ENCODE measurements around the gene MYADML2. TPM values are rescaled to one million over a fixed set of nuclear protein-coding genes. Genes with fewer than 3 reads are reported as not detected.
A peak's percentile ranks its signal among the peaks of the same experiment; 100 is the strongest.
"Not testable (repeated sequence)": the region's sequence is repeated elsewhere in the genome, so short reads cannot be mapped to it uniquely, and the experiment has no call there.

The MYADML2 gene
- total and polyA plus RNA-seq, 4 donors, result 0.44 to 2.9 (median 2.1) TPM

DNA sequence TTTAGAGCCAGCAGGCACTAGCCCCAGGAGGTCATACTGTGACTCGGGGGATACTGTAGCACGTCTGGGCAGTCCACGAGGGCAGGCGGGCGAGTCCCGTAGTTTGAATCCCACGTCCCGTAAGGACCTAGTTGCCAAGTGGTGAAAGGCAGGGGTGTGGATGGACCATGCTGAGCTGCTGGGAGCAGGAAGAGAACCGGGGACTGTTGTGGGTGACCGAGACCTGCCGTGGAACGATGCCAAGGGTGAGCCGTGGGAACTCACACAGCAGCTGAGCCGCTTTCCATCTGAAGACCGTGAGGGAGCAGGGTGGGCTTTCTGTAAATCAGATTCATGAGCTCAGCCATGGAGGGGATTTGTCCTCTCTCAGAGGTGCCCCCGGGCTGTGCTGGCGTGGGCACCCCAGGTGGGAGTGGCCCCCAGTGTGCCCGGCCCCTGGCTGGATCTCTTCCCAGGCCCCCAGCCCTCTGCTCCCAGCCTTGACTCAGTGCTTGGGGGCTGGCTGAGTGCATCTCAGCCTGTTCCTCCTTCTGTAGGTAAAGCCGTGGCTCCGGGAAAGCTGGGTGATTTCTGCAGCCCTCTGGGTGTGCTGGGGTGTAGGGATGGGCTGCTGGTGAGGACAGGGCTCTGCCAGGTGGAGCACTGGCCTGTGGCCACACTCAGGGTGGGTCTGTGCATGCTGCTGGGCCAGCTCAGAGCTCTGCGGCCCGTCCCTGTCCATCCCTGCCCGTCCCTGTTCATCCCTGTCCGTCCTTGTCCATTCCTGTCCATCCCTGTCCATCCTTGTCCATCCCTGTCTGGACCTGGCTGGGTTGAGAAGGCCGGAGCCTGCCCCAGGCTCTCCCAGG lies 44.0 kb upstream of the MYADML2 start:
- Histone ChIP-seq H3K27ac (ENCODE audit: low read depth, low read length) (peak overlapping the region; percentile 65), H3K9me3 (ENCODE audit: control insufficient read depth, insufficient read depth, low read length) (no peaks in the 10 kb centered on the region), H3K36me3 (ENCODE audit: control insufficient read depth, insufficient read depth, low read length) (peaks cover 93% of the 10 kb centered on the region), H3K27me3 (ENCODE audit: control insufficient read depth, insufficient read depth, low read length) (no peaks in the 10 kb centered on the region), H3K4me3 (ENCODE audit: low read depth, low read length) (no peak overlapping the region), H3K4me1 (ENCODE audit: control insufficient read depth, insufficient read depth, low read length) (peaks cover 58% of the 10 kb centered on the region)
- no peak for DNase-seq (ENCODE audit: low read depth in 4 of 6, low spot score in 6 of 6)
- 58% methylated on average over 24 of the region's 25 CpGs for WGBS (ENCODE audit: insufficient coverage)

DNA sequence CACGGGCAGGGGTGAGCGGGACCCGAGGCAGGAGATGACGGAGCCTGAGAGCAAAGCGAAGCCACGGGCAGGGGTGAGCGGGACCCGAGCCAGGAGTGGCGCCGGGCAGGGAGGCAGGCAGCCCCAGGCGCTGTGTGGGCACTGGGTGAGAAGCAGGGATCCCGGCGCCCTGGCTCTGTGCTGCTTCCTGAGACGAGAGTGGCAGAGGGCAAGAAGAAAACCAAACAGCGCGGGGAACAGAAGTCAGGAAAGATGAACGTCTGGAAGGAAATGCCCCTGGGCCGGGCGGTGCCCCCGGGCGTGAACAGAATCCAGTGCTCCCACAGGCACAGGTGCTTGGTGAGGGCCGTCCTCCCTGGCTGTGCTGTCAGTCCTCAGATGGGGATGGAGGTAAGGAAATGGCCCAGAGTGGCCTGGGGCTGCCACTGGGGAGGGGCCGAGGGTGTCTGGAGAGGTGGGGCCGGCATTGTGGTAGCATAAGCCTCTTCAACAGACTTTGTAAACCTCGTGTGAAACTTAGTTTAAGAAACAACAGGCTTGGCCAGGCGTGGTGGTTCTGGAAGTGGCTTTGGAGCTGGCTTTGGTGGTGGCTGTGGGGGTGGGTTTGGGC lies 40.2 kb upstream of the MYADML2 start:
- no peak overlapping the region for H3K4me3 ChIP-seq (ENCODE audit: low read depth, low read length)
- DNase-seq (ENCODE audit: low read depth in 4 of 6, low spot score in 6 of 6), result no peak
- no peaks in the 10 kb centered on the region for H3K27me3 ChIP-seq (ENCODE audit: control insufficient read depth, insufficient read depth, low read length)
- H3K27ac ChIP-seq (ENCODE audit: low read depth, low read length), result no peak overlapping the region
- WGBS (ENCODE audit: insufficient coverage), result 93% methylated on average over 26 of the region's 26 CpGs
- H3K36me3 ChIP-seq (ENCODE audit: control insufficient read depth, insufficient read depth, low read length), result peaks cover 96% of the 10 kb centered on the region
- H3K9me3 ChIP-seq (ENCODE audit: control insufficient read depth, insufficient read depth, low read length), result no peaks in the 10 kb centered on the region
- peaks cover 21% of the 10 kb centered on the region for H3K4me1 ChIP-seq (ENCODE audit: control insufficient read depth, insufficient read depth, low read length)

DNA sequence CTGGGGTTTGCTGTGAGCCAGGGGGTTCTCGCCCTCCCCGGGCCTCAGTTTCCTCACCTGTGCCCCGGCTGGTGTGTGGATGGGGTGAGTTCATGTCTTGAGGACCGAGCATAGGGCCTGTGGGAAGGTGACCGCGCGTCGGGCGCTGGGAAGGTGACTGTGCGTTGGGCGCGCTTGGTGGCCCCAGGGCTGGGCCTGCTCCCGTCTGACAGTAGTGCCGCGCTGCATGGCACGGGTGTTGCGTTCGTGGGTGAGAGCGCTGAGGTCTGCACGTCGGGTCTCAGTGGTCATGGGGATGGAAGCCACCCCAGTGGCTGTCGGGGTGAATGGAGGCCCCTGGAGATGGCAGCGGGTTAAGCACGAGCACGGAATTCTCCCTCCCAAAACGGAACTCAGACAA lies 39.6 kb upstream of the MYADML2 start:
- H3K4me1 ChIP-seq (ENCODE audit: control insufficient read depth, insufficient read depth, low read length), result peaks cover 14% of the 10 kb centered on the region
- 96% methylated on average over 26 of the region's 26 CpGs for WGBS (ENCODE audit: insufficient coverage)
- no peaks in the 10 kb centered on the region for H3K9me3 ChIP-seq (ENCODE audit: control insufficient read depth, insufficient read depth, low read length)
- H3K4me3 ChIP-seq (ENCODE audit: low read depth, low read length), result no peak overlapping the region
- DNase-seq (ENCODE audit: low read depth in 4 of 6, low spot score in 6 of 6), result no peak
- H3K36me3 ChIP-seq (ENCODE audit: control insufficient read depth, insufficient read depth, low read length), result peaks cover 93% of the 10 kb centered on the region
- H3K27me3 ChIP-seq (ENCODE audit: control insufficient read depth, insufficient read depth, low read length), result no peaks in the 10 kb centered on the region
- H3K27ac ChIP-seq (ENCODE audit: low read depth, low read length), result no peak overlapping the region

DNA sequence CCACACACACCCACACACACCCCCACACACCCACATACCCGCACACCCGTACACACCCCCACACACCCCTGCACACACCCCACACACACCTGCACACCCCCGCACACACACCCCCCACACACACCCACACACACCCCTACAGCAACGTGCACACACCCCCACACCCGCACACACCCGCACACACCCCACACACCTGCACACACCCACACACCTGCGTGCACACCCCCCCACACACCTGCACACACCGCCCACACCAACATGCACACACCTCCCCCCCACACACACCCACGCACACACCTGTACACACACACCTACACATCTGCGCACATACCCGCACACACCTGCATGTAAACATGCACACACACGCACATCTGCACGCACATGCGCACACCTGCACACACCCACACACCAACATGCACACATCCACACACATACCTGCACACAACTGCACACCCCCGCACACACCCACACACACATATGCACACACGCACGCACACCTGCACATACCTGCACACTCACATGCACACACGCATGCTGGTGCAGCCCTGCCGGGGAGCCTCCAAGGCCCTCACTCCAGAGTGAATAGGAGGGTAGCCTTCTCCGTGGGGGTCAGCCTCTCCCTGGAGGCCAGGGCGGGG lies 37.9 kb upstream of the MYADML2 start:
- Histone ChIP-seq H3K4me1 (ENCODE audit: control insufficient read depth, insufficient read depth, low read length) (no peaks in the 10 kb centered on the region), H3K36me3 (ENCODE audit: control insufficient read depth, insufficient read depth, low read length) (peaks cover 84% of the 10 kb centered on the region), H3K27me3 (ENCODE audit: control insufficient read depth, insufficient read depth, low read length) (no peaks in the 10 kb centered on the region), H3K27ac (ENCODE audit: low read depth, low read length) (no peak overlapping the region), H3K4me3 (ENCODE audit: low read depth, low read length) (no peak overlapping the region), H3K9me3 (ENCODE audit: control insufficient read depth, insufficient read depth, low read length) (no peaks in the 10 kb centered on the region)
- DNase-seq (ENCODE audit: low read depth in 4 of 6, low spot score in 6 of 6), result no peak
- WGBS (ENCODE audit: insufficient coverage), result 93% methylated on average over 13 of the region's 21 CpGs

DNA sequence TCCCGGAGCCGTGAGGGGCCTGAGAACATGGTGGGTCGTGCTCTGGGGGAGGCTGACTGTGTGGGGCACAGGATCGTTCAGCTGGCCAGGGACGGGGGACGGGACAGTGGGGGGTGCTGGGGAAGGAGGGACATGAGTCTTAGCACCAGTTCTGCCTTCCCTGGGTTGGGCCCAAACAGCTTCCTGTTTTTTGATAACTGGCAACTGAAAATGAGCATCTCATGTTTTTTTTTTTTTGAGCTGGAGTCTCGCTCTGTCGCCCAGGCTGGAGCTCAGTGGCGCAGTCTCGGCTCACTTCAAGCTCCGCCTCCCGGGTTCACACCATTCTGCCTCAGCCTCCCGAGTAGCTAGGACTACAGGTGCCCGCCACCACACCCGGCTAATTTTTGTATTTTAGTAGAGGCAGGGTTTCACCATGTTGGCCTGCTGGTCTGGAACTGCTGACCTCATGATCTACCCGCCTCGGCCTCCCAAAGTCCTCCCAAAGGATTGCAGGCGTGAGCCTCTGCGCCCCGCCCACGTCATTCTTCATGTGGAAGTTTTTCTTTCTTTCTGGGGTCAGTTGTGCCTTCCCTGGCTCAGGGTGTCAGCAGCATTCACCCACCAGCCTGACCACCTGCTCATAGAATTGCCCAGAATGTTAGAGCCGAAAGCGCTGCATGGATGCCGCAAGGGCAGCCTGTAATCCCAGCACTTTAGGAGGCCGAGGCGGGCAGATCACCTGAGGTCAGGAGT lies 36.8 kb upstream of the MYADML2 start:
- Histone ChIP-seq H3K9me3 (ENCODE audit: control insufficient read depth, insufficient read depth, low read length) (no peaks in the 10 kb centered on the region), H3K36me3 (ENCODE audit: control insufficient read depth, insufficient read depth, low read length) (peaks cover 86% of the 10 kb centered on the region), H3K27ac (ENCODE audit: low read depth, low read length) (no peak overlapping the region), H3K4me1 (ENCODE audit: control insufficient read depth, insufficient read depth, low read length) (peaks cover 4% of the 10 kb centered on the region), H3K27me3 (ENCODE audit: control insufficient read depth, insufficient read depth, low read length) (no peaks in the 10 kb centered on the region), H3K4me3 (ENCODE audit: low read depth, low read length) (no peak overlapping the region)
- DNase-seq (ENCODE audit: low read depth in 4 of 6, low spot score in 6 of 6), result no peak
- WGBS (ENCODE audit: insufficient coverage), result 97% methylated on average over 18 of the region's 26 CpGs

DNA sequence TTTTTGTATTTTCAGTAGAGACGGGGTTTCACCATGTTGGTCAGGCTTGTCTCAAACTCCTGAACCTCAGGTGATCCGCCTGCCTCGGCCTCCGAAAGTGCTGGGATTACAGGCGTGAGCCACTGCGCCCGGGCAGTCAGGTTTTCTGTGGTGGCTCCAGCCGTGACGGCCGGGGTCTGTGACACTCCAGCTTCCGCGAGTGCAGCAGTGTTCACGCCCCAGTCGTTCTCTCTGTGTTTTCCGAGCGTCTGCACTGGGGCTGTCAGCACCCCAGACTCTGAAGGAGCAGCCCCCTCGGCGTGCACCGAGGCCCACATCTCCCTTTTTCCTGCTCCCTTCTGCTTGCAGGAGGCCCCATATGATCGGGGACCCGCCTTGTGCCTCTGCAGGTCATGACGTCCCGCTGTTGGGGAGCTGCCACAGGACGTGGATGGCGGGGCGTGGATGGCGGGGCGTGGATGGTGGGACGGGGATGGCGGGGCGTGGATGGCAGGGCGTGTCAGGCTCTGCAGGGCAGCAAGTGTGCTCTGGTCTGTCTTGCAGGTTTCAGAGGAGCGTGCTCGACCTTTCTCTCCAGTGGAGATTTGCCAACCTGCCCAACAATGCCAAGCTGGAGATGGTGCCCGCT lies 36.1 kb upstream of the MYADML2 start:
- no peaks in the 10 kb centered on the region for H3K9me3 ChIP-seq (ENCODE audit: control insufficient read depth, insufficient read depth, low read length)
- H3K27me3 ChIP-seq (ENCODE audit: control insufficient read depth, insufficient read depth, low read length), result no peaks in the 10 kb centered on the region
- H3K4me1 ChIP-seq (ENCODE audit: control insufficient read depth, insufficient read depth, low read length), result peaks cover 11% of the 10 kb centered on the region
- no peak overlapping the region for H3K27ac ChIP-seq (ENCODE audit: low read depth, low read length)
- peaks cover 84% of the 10 kb centered on the region for H3K36me3 ChIP-seq (ENCODE audit: control insufficient read depth, insufficient read depth, low read length)
- WGBS (ENCODE audit: insufficient coverage), result 98% methylated on average over 35 of the region's 35 CpGs
- no peak for DNase-seq (ENCODE audit: low read depth in 4 of 6, low spot score in 6 of 6)
- no peak overlapping the region for H3K4me3 ChIP-seq (ENCODE audit: low read depth, low read length)

DNA sequence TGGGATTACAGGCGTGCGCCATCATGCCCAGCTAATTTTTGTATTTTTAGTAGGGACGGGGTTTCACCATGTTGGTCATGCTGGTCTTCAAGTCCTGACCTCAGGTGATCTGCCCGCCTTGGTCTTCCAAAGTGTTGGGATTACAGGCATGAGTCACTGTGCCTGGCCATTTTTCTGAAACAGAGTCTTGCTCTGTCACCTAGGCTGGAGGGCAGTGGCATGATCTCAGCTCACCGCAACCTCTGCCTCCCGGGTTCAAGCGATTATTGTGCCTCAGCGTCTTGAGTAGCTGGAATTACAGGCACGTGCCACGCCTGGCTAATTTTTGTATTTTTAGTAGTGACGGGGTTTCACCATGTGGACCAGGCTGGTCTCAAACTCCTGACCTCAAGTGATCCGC lies 34.5 kb upstream of the MYADML2 start:
- H3K36me3 ChIP-seq (ENCODE audit: control insufficient read depth, insufficient read depth, low read length), result peaks cover 70% of the 10 kb centered on the region
- H3K4me1 ChIP-seq (ENCODE audit: control insufficient read depth, insufficient read depth, low read length), result peaks cover 19% of the 10 kb centered on the region
- not testable (repeated sequence) for H3K27ac ChIP-seq (ENCODE audit: low read depth, low read length); H3K27me3 ChIP-seq (ENCODE audit: control insufficient read depth, insufficient read depth, low read length); H3K4me3 ChIP-seq (ENCODE audit: low read depth, low read length); DNase-seq (ENCODE audit: low read depth in 4 of 6, low spot score in 6 of 6); H3K9me3 ChIP-seq (ENCODE audit: control insufficient read depth, insufficient read depth, low read length)
- 94% methylated on average over 12 of the region's 12 CpGs for WGBS (ENCODE audit: insufficient coverage)

DNA sequence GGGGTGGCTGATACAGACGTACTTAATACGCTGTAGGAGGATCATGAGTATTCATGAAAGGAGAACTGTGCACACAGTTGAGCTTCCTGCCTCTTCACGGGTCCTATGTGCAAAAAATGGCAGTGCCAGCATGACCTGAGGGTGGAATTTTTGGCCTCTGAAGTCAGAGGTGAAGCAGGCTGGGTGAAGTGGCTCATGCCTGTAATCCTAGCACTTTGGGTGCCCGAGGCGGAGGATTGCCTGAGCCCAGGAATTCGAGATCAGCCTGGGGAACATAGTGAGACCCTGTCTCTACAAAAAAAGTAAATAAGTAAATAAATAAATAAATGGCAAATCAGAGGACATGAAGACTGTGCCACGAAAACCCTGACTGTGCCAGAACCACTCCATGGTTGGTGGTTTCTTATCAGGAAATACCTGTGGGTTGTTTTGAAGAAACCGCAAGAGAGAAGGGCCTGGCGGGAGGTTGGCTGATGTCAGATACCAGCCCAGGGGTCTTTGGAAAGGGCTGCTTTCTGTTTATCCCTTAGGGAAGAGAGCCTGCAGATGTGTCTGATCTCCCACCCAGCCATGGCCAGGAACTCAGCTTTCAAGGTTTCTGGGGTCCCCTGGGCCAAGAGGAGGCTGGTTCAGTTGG lies 33.8 kb upstream of the MYADML2 start:
- Histone ChIP-seq H3K36me3 (ENCODE audit: control insufficient read depth, insufficient read depth, low read length) (peaks cover 63% of the 10 kb centered on the region), H3K9me3 (ENCODE audit: control insufficient read depth, insufficient read depth, low read length) (no peaks in the 10 kb centered on the region), H3K4me3 (ENCODE audit: low read depth, low read length) (no peak overlapping the region), H3K27me3 (ENCODE audit: control insufficient read depth, insufficient read depth, low read length) (no peaks in the 10 kb centered on the region), H3K4me1 (ENCODE audit: control insufficient read depth, insufficient read depth, low read length) (peaks cover 24% of the 10 kb centered on the region), H3K27ac (ENCODE audit: low read depth, low read length) (no peak overlapping the region)
- 86% methylated on average over 6 of the region's 9 CpGs for WGBS (ENCODE audit: insufficient coverage)
- no peak for DNase-seq (ENCODE audit: low read depth in 4 of 6, low spot score in 6 of 6)

DNA sequence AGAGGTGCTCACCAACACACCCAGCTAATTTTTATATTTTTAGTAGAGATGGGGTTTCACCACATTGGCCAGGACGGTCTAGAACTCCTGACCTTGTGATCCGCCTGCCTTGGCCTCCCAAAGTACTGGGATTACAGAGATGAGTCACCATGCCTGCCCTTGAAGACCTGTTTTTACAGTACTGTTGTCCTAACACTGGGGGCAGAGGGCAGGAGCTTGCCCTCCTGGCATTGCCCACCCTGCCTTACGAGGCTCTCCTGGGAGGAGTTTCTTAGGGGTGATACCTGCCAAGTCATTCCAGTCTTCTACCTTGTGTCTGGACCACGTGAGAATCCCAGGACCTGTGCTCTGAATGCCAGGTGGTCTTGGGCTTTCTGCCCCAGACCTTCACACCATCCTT lies 33.1 kb upstream of the MYADML2 start:
- Histone ChIP-seq H3K27ac (ENCODE audit: low read depth, low read length) (no peak overlapping the region), H3K27me3 (ENCODE audit: control insufficient read depth, insufficient read depth, low read length) (no peaks in the 10 kb centered on the region), H3K4me1 (ENCODE audit: control insufficient read depth, insufficient read depth, low read length) (peaks cover 24% of the 10 kb centered on the region), H3K9me3 (ENCODE audit: control insufficient read depth, insufficient read depth, low read length) (no peaks in the 10 kb centered on the region), H3K36me3 (ENCODE audit: control insufficient read depth, insufficient read depth, low read length) (peaks cover 56% of the 10 kb centered on the region), H3K4me3 (ENCODE audit: low read depth, low read length) (no peak overlapping the region)
- DNase-seq (ENCODE audit: low read depth in 4 of 6, low spot score in 6 of 6), result no peak
- WGBS (ENCODE audit: insufficient coverage), result 100% methylated on average over 3 of the region's 4 CpGs
